WTC11 (cell line): ENCODE results near the gene PTPDC1. TPM values are rescaled to one million over a fixed set of nuclear protein-coding genes. Genes with fewer than 3 reads are reported as not detected.

Experiments
- ATAC-seq: fragments of 200-7000 bp; cut with Tn5 transposase; 2 replicates; pipeline ENCODE4 v1.10.0; 2021; ENCODE audit warnings: mild to moderate bottlenecking, moderate library complexity
- CTCF ChIA-PET: fragments of 300-600 bp; sonication (Branson Sonifier 250); formaldehyde crosslinking; loops from one replicate; lab custom pipeline; 2021; ENCODE audit warnings: antibody characterized with exemption; lab: Charles Lee
- POLR2A ChIA-PET: fragments of 350-600 bp; sonication (Branson Sonifier 250); formaldehyde crosslinking; loops from one replicate; lab custom pipeline; 2021; ENCODE audit warnings: antibody characterized with exemption; lab: Charles Lee
- DNase-seq: peaks from one replicate; pipeline ENCODE4 v3.0.0; 2021; ENCODE audit warnings: low spot score
- H3K27ac Mint-ChIP-seq: 2 replicates; pipeline ENCODE4 v1.8.0; 2021; ENCODE audit warnings: mixed read lengths
- H3K27me3 Mint-ChIP-seq: 2 replicates; pipeline ENCODE4 v1.8.0; 2021; ENCODE audit warnings: low read depth, mild to moderate bottlenecking, moderate library complexity, mixed read lengths
- H3K36me3 Mint-ChIP-seq: 2 replicates; pipeline ENCODE4 v1.8.0; 2021; ENCODE audit warnings: mixed read lengths
- H3K4me1 Mint-ChIP-seq: 2 replicates; pipeline ENCODE4 v1.8.0; 2022; ENCODE audit warnings: mixed read lengths
- H3K4me3 Mint-ChIP-seq: 2 replicates; pipeline ENCODE4 v1.8.0; 2021; ENCODE audit warnings: mild to moderate bottlenecking, moderate library complexity, mixed read lengths
- H3K9me3 Mint-ChIP-seq: 2 replicates; pipeline ENCODE4 v1.8.0; 2021; ENCODE audit warnings: mixed read lengths
- AFF4 ChIP-seq: sonication (generic); formaldehyde crosslinking; IDR thresholded peaks from 2 replicates; pipeline ENCODE4 v1.8.1; 2023; ENCODE audit warnings: mild to moderate bottlenecking, missing genetic modification reagents, borderline replicate concordance
- ATF2 ChIP-seq: sonication (generic); formaldehyde crosslinking; IDR thresholded peaks from 2 replicates; pipeline ENCODE4 v1.8.1; 2022; ENCODE audit warnings: low read depth, missing genetic modification reagents, borderline replicate concordance
- CDX4 ChIP-seq: fragments of 250-450 bp; sonication (Bioruptor Pico); IDR thresholded peaks from 2 replicates; pipeline ENCODE4 v1.9.0; 2021; ENCODE audit warnings: moderate library complexity, mild to moderate bottlenecking, inconsistent platforms, borderline replicate concordance
- CTCF ChIP-seq: fragments of 200-600 bp; IDR thresholded peaks from 2 replicates; pipeline ENCODE4 v1.8.0; 2022; ENCODE audit warnings: antibody characterized with exemption
- FOXP1 ChIP-seq: sonication (generic); formaldehyde crosslinking; IDR thresholded peaks from 2 replicates; pipeline ENCODE4 v1.8.0; 2022; ENCODE audit warnings: missing genetic modification reagents, mild to moderate bottlenecking, moderate library complexity, borderline replicate concordance
- HMGXB4 ChIP-seq: sonication (generic); formaldehyde crosslinking; IDR thresholded peaks from 2 replicates; pipeline ENCODE4 v1.8.1; 2023; ENCODE audit warnings: mild to moderate bottlenecking, moderate library complexity, missing genetic modification reagents
- JUN ChIP-seq: sonication (generic); formaldehyde crosslinking; IDR thresholded peaks from 2 replicates; pipeline ENCODE4 v1.8.0; 2023; ENCODE audit warnings: mild to moderate bottlenecking, missing genetic modification reagents
- MLX ChIP-seq: sonication (generic); formaldehyde crosslinking; IDR thresholded peaks from 2 replicates; pipeline ENCODE4 v1.8.1; 2023; ENCODE audit warnings: mild to moderate bottlenecking, missing genetic modification reagents, moderate library complexity
- MYBL2 ChIP-seq: sonication (generic); formaldehyde crosslinking; IDR thresholded peaks from 2 replicates; pipeline ENCODE4 v1.8.1; 2023; ENCODE audit warnings: mild to moderate bottlenecking, moderate library complexity, missing genetic modification reagents
- NFE2L1 ChIP-seq: sonication (generic); formaldehyde crosslinking; IDR thresholded peaks from 2 replicates; pipeline ENCODE4 v1.8.1; 2023; ENCODE audit warnings: missing genetic modification reagents
- NR3C1 ChIP-seq: sonication (generic); formaldehyde crosslinking; conservative IDR thresholded peaks from 2 replicates; pipeline ENCODE4 v1.8.1; 2023; ENCODE audit warnings: low read depth, mild to moderate bottlenecking, missing genetic modification reagents
- PRDM15 ChIP-seq: sonication (generic); formaldehyde crosslinking; IDR thresholded peaks from 2 replicates; pipeline ENCODE4 v1.8.0; 2022; ENCODE audit warnings: missing genetic modification reagents
- PREB ChIP-seq: sonication (generic); formaldehyde crosslinking; IDR thresholded peaks from 2 replicates; pipeline ENCODE4 v1.8.1; 2022; ENCODE audit warnings: mild to moderate bottlenecking, missing genetic modification reagents, moderate library complexity, borderline replicate concordance
- RELA ChIP-seq: sonication (generic); formaldehyde crosslinking; IDR thresholded peaks from 2 replicates; pipeline ENCODE4 v1.8.1; 2022; ENCODE audit warnings: missing genetic modification reagents, mild to moderate bottlenecking, borderline replicate concordance
- TCF7 ChIP-seq: sonication (generic); formaldehyde crosslinking; IDR thresholded peaks from 2 replicates; pipeline ENCODE4 v1.8.0; 2022; ENCODE audit warnings: mild to moderate bottlenecking, low read depth, missing genetic modification reagents, moderate library complexity
- ZNF138 ChIP-seq: sonication (generic); formaldehyde crosslinking; conservative IDR thresholded peaks from 2 replicates; pipeline ENCODE4 v1.8.1; 2022; ENCODE audit warnings: mild to moderate bottlenecking, moderate library complexity, missing genetic modification reagents
- ZNF423 ChIP-seq: fragments of 250-450 bp; sonication (Bioruptor Pico); IDR thresholded peaks from 2 replicates; pipeline ENCODE4 v2.1.2; 2022; ENCODE audit warnings: mild to moderate bottlenecking, moderate library complexity
- ZNF671 ChIP-seq: fragments of 250-450 bp; sonication (Bioruptor Pico); IDR thresholded peaks from 2 replicates; pipeline ENCODE4 v1.8.0; 2021; ENCODE audit warnings: mild to moderate bottlenecking
- ZSCAN18 ChIP-seq: fragments of 250-450 bp; sonication (Bioruptor Pico); IDR thresholded peaks from 2 replicates; pipeline ENCODE4 v2.1.2; 2022; ENCODE audit warnings: mild to moderate bottlenecking, moderate library complexity
- total RNA-seq: library from RNA; stranded (reverse); gene quantifications from 3 replicates; pipeline ENCODE4 v1.2.3, GENCODE V29; 2021

The PTPDC1 gene
- total RNA-seq, 1 experiment from 2014 or later, result 9.2 TPM

GRCh38 chr9:94127806-94128205, 43.5 kb downstream of the PTPDC1 start:
- TF ChIP-seq ATF2 (no peak), AFF4 (no peak), ZNF671 (no peak), MLX (CRISPR knock-in tag) (no peak), TCF7 (CRISPR knock-in tag) (no peak), HMGXB4 (no peak), RELA (CRISPR knock-in tag) (no peak), JUN (no peak), ZSCAN18 (no peak), FOXP1 (CRISPR knock-in tag) (no peak)
- H3K4me1 Mint-ChIP-seq, result no peaks in the 10 kb centered on the region

GRCh38 chr9:94128580-94128979, 44.3 kb downstream of the PTPDC1 start:
- Mint-ChIP-seq H3K27me3 (peaks cover 12% of the 10 kb centered on the region), H3K27ac (no peak overlapping the region), H3K36me3 (peaks cover 46% of the 10 kb centered on the region), H3K4me3 (no peak overlapping the region), H3K9me3 (peaks cover 68% of the 10 kb centered on the region), H3K4me1 (no peaks in the 10 kb centered on the region)
- ATAC-seq (no peak), DNase-seq (no peak)
- CTCF ChIA-PET, result no interaction called here
- POLR2A ChIA-PET, result no interaction called here
- TF ChIP-seq MYBL2 (CRISPR knock-in tag) (no peak), ZNF423 (no peak), CTCF (no peak), PRDM15 (CRISPR knock-in tag) (no peak), NR3C1 (CRISPR knock-in tag) (no peak), NFE2L1 (CRISPR knock-in tag) (no peak), ZNF138 (CRISPR knock-in tag) (no peak), PREB (CRISPR knock-in tag) (no peak), CDX4 (CRISPR knock-in tag) (no peak)

More at GRCh38 chr9:94127806-94128205, 43.5 kb downstream of the PTPDC1 start:
- no peak overlapping the region for H3K4me3 Mint-ChIP-seq
- ChIA-PET CTCF (no interaction called here), POLR2A (no interaction called here)
- peaks cover 12% of the 10 kb centered on the region for H3K27me3 Mint-ChIP-seq
- H3K27ac Mint-ChIP-seq, result no peak overlapping the region
- ATAC-seq (no peak), DNase-seq (no peak)
- H3K9me3 Mint-ChIP-seq, result peaks cover 73% of the 10 kb centered on the region
- H3K36me3 Mint-ChIP-seq, result peaks cover 46% of the 10 kb centered on the region
